ENCODE results near the gene PPP2R3B. TPM values are rescaled to one million over a fixed set of nuclear protein-coding genes. Genes with fewer than 3 reads are reported as not detected.

The PPP2R3B gene
- total and polyA plus RNA-seq, 2 donors (not counting 1 experiment from before 2014, with no cell fraction given) = 43.3 to 47.6 TPM

GRCh38 chrX:336227-336626 is 50.5 kb downstream of the PPP2R3B start:
- Mint-ChIP-seq H3K9me3 (ENCODE audit: insufficient read depth) (no peaks in the 10 kb centered on the region), H3K27ac (no peak overlapping the region), H3K4me3 (no peak overlapping the region)

GRCh38 chrX:335758-336155 is 51.0 kb downstream of the PPP2R3B start:
- no peak overlapping the region for H3K4me2 ChIP-seq (replicated peaks; ENCODE audit: low read depth, low read length, poor library complexity, severe bottlenecking)
- no peak overlapping the region for H3K27ac ChIP-seq (ENCODE audit: low read length in 2 of 2)
- no peak overlapping the region for H3K4me3 ChIP-seq (ENCODE audit: control extremely low read depth in 1 of 5, extremely low read depth in 1 of 5, insufficient read depth in 1 of 5, low read depth in 2 of 5, low read length in 4 of 5)
- 98% methylated on average over 13 of the region's 17 CpGs for WGBS (ENCODE audit: insufficient coverage)
- H2AFZ ChIP-seq (ENCODE audit: insufficient read depth, low read depth, low read length, poor library complexity, severe bottlenecking) = no peak overlapping the region
- H3K9me3 Mint-ChIP-seq (ENCODE audit: insufficient read depth) = no peaks in the 10 kb centered on the region
- H3K4me1 Mint-ChIP-seq = no peaks in the 10 kb centered on the region
- no peaks in the 10 kb centered on the region for H3K27me3 Mint-ChIP-seq
- H3K79me2 ChIP-seq (ENCODE audit: control insufficient read depth, insufficient read depth, low read length) = no peaks in the 10 kb centered on the region
- H4K20me1 ChIP-seq (ENCODE audit: control insufficient read depth, insufficient read depth, low read length, poor library complexity, severe bottlenecking) = no peaks in the 10 kb centered on the region
- H3K36me3 ChIP-seq (replicated peaks in 1 of 2; ENCODE audit: control extremely low read depth in 1 of 2, control insufficient read depth in 1 of 2, extremely low read depth in 1 of 2, insufficient read depth in 2 of 2, low read length in 1 of 2) = peaks cover 0 to 12% of the 10 kb centered on the region in 2 experiments
- H3K4me3 Mint-ChIP-seq = no peak overlapping the region
- H3K4me1 ChIP-seq (ENCODE audit: control insufficient read depth in 2 of 2, insufficient read depth in 2 of 2, low read length in 2 of 2) = peaks cover 13 to 14% of the 10 kb centered on the region in 2 donors
- TF ChIP-seq, protein P1, sequence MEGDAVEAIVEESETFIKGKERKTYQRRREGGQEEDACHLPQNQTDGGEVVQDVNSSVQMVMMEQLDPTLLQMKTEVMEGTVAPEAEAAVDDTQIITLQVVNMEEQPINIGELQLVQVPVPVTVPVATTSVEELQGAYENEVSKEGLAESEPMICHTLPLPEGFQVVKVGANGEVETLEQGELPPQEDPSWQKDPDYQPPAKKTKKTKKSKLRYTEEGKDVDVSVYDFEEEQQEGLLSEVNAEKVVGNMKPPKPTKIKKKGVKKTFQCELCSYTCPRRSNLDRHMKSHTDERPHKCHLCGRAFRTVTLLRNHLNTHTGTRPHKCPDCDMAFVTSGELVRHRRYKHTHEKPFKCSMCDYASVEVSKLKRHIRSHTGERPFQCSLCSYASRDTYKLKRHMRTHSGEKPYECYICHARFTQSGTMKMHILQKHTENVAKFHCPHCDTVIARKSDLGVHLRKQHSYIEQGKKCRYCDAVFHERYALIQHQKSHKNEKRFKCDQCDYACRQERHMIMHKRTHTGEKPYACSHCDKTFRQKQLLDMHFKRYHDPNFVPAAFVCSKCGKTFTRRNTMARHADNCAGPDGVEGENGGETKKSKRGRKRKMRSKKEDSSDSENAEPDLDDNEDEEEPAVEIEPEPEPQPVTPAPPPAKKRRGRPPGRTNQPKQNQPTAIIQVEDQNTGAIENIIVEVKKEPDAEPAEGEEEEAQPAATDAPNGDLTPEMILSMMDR (IDR thresholded peaks at IDR 0.05) = no peak
- TF ChIP-seq EZH2 (IDR thresholded peaks at IDR 0.05; ENCODE audit: borderline replicate concordance, insufficient read depth, low read depth, low read length, poor library complexity, severe bottlenecking) = no peak
- no peak for DNase-seq
- no peak for ATAC-seq (ENCODE audit: low read depth)
- POLR2A ChIA-PET = no interaction called here
- CTCF ChIA-PET = no interaction called here
- peaks cover 0 to 13% (median 3%) of the 10 kb centered on the region in 4 experiments for H3K27me3 ChIP-seq (replicated peaks in 1 of 4; ENCODE audit: control extremely low read depth in 1 of 4, control insufficient read depth in 3 of 4, insufficient read depth in 4 of 4, low read length in 3 of 4)
- H3K9ac ChIP-seq (ENCODE audit: low read length) = no peak overlapping the region
- intact Hi-C loops (cut with micrococcal nuclease) = no loop called here
- peaks cover 0 to 23% (median 0%) of the 10 kb centered on the region in 3 donors for H3K9me3 ChIP-seq (ENCODE audit: control extremely low read depth in 1 of 3, control insufficient read depth in 2 of 3, insufficient read depth in 1 of 3, low read length in 2 of 3)
- no peak overlapping the region for H3K27ac Mint-ChIP-seq

More at GRCh38 chrX:336227-336626, 50.5 kb downstream of the PPP2R3B start:
- Histone ChIP-seq H3K27ac (ENCODE audit: low read length in 2 of 2) (no peak overlapping the region), H2AFZ (ENCODE audit: insufficient read depth, low read depth, low read length, poor library complexity, severe bottlenecking) (no peak overlapping the region), H4K20me1 (ENCODE audit: control insufficient read depth, insufficient read depth, low read length, poor library complexity, severe bottlenecking) (no peaks in the 10 kb centered on the region), H3K36me3 (replicated peaks in 1 of 2; ENCODE audit: control extremely low read depth in 1 of 2, control insufficient read depth in 1 of 2, extremely low read depth in 1 of 2, insufficient read depth in 2 of 2, low read length in 1 of 2) (peaks cover 0 to 12% of the 10 kb centered on the region in 2 experiments), H3K27me3 (replicated peaks in 1 of 4; ENCODE audit: control extremely low read depth in 1 of 4, control insufficient read depth in 3 of 4, insufficient read depth in 4 of 4, low read length in 3 of 4) (peaks cover 0 to 8% (median under 1%) of the 10 kb centered on the region in 4 experiments), H3K9me3 (ENCODE audit: control extremely low read depth in 1 of 3, control insufficient read depth in 2 of 3, insufficient read depth in 1 of 3, low read length in 2 of 3) (peaks cover 0 to 18% (median 0%) of the 10 kb centered on the region in 3 donors), H3K9ac (ENCODE audit: low read length) (no peak overlapping the region), H3K4me1 (ENCODE audit: control insufficient read depth in 2 of 2, insufficient read depth in 2 of 2, low read length in 2 of 2) (peaks cover 8 to 9% of the 10 kb centered on the region in 2 donors), H3K4me3 (ENCODE audit: control extremely low read depth in 1 of 5, extremely low read depth in 1 of 5, insufficient read depth in 1 of 5, low read depth in 2 of 5, low read length in 4 of 5) (no peak overlapping the region), H3K4me2 (replicated peaks; ENCODE audit: low read depth, low read length, poor library complexity, severe bottlenecking) (no peak overlapping the region), H3K79me2 (ENCODE audit: control insufficient read depth, insufficient read depth, low read length) (no peaks in the 10 kb centered on the region)
- Mint-ChIP-seq H3K4me1 (no peaks in the 10 kb centered on the region), H3K27me3 (no peaks in the 10 kb centered on the region)
- POLR2A ChIA-PET = no interaction called here
- WGBS (ENCODE audit: insufficient coverage) = 88% methylated on average over 16 of the region's 21 CpGs
- DNase-seq (no peak), ATAC-seq (ENCODE audit: low read depth) (no peak)
- CTCF ChIA-PET = no interaction called here
- intact Hi-C loops (cut with micrococcal nuclease) = no loop called here
- no peak for TF ChIP-seq EZH2 (IDR thresholded peaks at IDR 0.05; ENCODE audit: borderline replicate concordance, insufficient read depth, low read depth, low read length, poor library complexity, severe bottlenecking)
- TF ChIP-seq, protein P1 (IDR thresholded peaks at IDR 0.05) = no peak
